Natural killer cell treated with Interleukin-12 subunit alpha and Interleukin-12 subunit beta and Interleukin-15 and Interleukin-18, amount 100 ng/mL, for 72 hours (primary cell): Measurements from ENCODE around the gene STAMBP. TPM values are rescaled to one million over a fixed set of nuclear protein-coding genes. Genes with fewer than 3 reads are reported as not detected.
"Not testable (repeated sequence)": the region's sequence is repeated elsewhere in the genome, so short reads cannot be mapped to it uniquely, and the experiment has no call there.

Experiments
- ATAC-seq, 2 donors: fragments of 150-1000 bp; cut with Tn5 transposase in 1 of 2; sonication (Bioruptor Pico), chemical (Tn5 transposase) in 1 of 2; 2 replicates each; pipeline ENCODE4 v1.10.0; 2021
- DNase-seq: peaks from one replicate; pipeline ENCODE4 v3.0.0; 2022; ENCODE audit warnings: low spot score
- H3K27ac Mint-ChIP-seq, 2 donors: 1 replicate in 1 of 2; 2 replicates in 1 of 2; pipeline ENCODE4 v1.8.0; 2022; ENCODE audit warnings: mixed read lengths in 2 of 2, mild to moderate bottlenecking in 1 of 2, moderate library complexity in 1 of 2
- H3K27me3 Mint-ChIP-seq, 2 donors: 1 replicate in 1 of 2; 2 replicates in 1 of 2; pipeline ENCODE4 v1.8.0; 2022; ENCODE audit warnings: mixed read lengths in 2 of 2
- H3K36me3 Mint-ChIP-seq: one replicate; pipeline ENCODE4 v1.8.0; 2022; ENCODE audit warnings: mixed read lengths
- H3K4me1 Mint-ChIP-seq, 2 donors: 1 replicate in 1 of 2; 2 replicates in 1 of 2; pipeline ENCODE4 v1.8.0; 2022; ENCODE audit warnings: low read depth in 2 of 2, mixed read lengths in 2 of 2, mild to moderate bottlenecking in 1 of 2
- H3K4me3 Mint-ChIP-seq: one replicate; pipeline ENCODE4 v1.8.0; 2022; ENCODE audit warnings: mixed read lengths
- H3K9me3 Mint-ChIP-seq: 2 replicates; pipeline ENCODE4 v1.8.0; 2022; ENCODE audit warnings: mixed read lengths
- total RNA-seq, 2 donors: library from RNA; stranded (reverse); gene quantifications; one replicate each; pipeline ENCODE4 v1.2.3, GENCODE V29; 2022

The STAMBP gene
- total RNA-seq, 2 donors from 2014 or later = 27.5 to 40.6 TPM

DNA sequence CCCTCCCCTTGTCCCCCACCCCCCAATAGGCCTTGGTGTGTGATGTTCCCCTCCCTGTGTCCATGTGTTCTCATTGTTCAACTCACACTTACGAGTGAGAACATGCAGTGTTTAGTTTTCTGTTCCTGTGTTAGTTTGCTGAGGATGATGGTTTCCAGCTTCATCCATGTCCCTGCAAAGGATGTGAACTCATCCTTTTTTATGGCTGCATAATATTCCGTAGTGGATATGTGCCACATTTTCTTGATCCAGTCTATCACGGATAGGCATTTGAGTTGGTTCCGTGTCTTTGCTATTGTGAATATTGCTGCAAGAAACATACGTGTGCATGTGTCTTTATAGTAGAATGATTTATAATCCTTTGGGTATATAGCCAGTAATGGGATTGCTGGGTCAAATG is 49.2 kb downstream of the STAMBP start:
- not testable (repeated sequence) for H3K36me3 Mint-ChIP-seq
- peak overlapping the region; percentile 61 to 80 for H3K27ac Mint-ChIP-seq

DNA sequence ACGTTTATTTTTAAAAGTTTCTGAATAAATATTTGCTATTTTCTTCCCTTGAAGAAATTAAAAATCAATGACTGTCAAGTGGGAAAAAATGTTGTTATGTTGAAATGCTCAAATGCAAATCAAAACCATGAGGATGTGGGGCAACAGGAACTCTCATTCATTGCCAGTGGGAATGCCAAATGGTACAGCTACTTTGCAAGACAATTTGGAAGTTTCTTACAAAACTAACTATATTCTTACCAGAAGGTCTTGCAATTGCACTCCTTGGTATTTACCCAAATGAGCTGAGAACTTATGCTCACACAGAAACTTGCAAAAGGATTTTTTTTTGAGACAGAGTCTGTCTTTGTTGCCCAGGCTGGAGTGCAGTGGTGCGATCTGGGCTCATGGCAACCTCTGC is 56.6 kb downstream of the STAMBP start:
- Mint-ChIP-seq H3K27ac (no peak overlapping the region), H3K4me3 (no peak overlapping the region), H3K36me3 (no peaks in the 10 kb centered on the region), H3K27me3 (no peaks in the 10 kb centered on the region), H3K4me1 (peaks cover 13 to 21% of the 10 kb centered on the region in 2 donors), H3K9me3 (no peaks in the 10 kb centered on the region)
- no peak for ATAC-seq
- no peak for DNase-seq

More for the DNA sequence above, 49.2 kb downstream of the STAMBP start:
- not testable (repeated sequence) for H3K9me3 Mint-ChIP-seq, ATAC-seq, DNase-seq, H3K27me3 Mint-ChIP-seq
- Mint-ChIP-seq H3K4me3 (peak overlapping the region; percentile 35), H3K4me1 (peaks cover 14 to 46% of the 10 kb centered on the region in 2 donors)

DNA sequence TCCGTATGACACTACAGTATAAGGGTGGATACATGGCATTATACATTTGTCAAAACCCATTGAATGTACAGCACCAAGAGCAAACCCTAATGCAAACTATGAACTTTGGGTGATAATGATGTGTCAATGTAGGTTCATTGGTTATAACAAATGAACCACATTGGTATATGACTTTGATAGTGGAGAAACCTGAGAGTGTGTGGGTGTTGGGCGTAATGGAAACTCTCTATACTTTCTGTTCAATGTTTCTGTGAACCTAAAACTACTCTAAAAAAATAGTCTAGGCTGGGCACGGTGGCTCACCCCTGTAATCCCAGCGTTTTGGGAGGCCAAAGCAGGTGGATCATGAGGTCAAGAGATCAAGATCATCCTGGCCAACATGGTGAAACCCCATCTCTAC is 57.6 kb downstream of the STAMBP start:
- ATAC-seq = peak; percentile 68 to 71

DNA sequence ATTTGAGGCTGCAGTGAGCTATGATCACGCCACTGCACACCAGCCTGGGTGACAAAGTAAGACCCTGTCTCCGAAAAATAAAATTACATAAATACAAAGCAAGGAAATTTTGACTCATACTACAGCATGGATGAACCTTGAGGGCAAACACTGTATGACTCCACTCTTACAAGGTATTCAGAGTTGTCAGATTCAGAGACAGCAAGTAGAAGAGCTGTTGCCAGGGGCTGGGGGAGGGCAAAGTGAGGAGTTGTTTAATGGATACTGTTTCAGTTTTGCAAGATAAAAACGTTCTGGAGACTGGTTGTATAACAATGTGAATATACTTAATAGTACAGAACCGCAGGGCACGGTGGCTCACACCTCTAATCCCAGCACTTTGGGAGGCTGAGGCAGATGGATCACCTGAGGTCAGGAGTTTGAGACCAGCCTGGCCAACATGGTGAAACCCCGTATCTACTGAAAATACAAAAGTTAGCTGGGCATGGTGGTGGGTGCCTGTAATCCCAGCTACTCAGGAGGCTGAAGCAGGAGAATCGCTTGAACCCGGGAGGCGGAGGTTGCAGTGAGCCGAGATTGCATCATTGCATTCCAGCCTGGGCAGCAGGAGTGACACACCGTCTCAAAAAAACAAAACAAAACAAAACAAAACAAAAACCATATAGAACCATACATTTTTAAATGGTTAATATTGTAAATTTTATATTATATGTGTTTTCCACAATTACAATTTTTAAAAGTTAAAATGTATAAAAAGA is 59.0 kb downstream of the STAMBP start:
- Mint-ChIP-seq H3K4me1 (peaks cover 13 to 19% of the 10 kb centered on the region in 2 donors), H3K27ac (peak overlapping the region in 1 of 2 donors; percentile 72)
- DNase-seq, H3K27me3 Mint-ChIP-seq, H3K4me3 Mint-ChIP-seq, ATAC-seq, H3K9me3 Mint-ChIP-seq, H3K36me3 Mint-ChIP-seq: not testable (repeated sequence)

More for the DNA sequence above, 57.6 kb downstream of the STAMBP start:
- Mint-ChIP-seq H3K4me1 (peaks cover 13 to 19% of the 10 kb centered on the region in 2 donors), H3K9me3 (no peaks in the 10 kb centered on the region), H3K27ac (peak overlapping the region; percentile 21 to 72), H3K27me3 (no peaks in the 10 kb centered on the region), H3K4me3 (peak overlapping the region; percentile 30), H3K36me3 (no peaks in the 10 kb centered on the region)
- no peak for DNase-seq

DNA sequence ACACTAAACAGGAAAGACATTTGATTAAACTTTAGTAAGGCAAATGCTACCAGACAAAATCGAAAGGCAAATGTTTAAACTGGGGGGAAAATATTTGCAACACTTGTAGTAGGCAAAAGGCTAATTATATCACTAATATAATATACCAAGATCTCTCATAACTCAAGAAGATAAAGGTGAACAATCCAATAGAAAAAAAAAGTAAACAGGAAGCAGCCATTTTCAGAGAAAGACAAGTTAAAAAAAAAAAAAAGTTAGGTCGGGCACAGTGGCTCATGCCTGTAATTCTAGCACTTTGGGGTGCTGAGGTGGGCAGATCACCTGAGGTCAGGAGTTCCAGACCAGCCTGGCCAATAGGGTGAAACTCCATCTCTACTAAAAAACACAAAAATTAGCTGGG is 59.6 kb downstream of the STAMBP start:
- Mint-ChIP-seq H3K4me3 (no peak overlapping the region), H3K27me3 (no peaks in the 10 kb centered on the region), H3K9me3 (no peaks in the 10 kb centered on the region), H3K4me1 (peaks cover 14 to 16% of the 10 kb centered on the region in 2 donors), H3K36me3 (no peaks in the 10 kb centered on the region), H3K27ac (peak overlapping the region in 1 of 2 donors; percentile 72)
- DNase-seq = no peak
- no peak for ATAC-seq

DNA sequence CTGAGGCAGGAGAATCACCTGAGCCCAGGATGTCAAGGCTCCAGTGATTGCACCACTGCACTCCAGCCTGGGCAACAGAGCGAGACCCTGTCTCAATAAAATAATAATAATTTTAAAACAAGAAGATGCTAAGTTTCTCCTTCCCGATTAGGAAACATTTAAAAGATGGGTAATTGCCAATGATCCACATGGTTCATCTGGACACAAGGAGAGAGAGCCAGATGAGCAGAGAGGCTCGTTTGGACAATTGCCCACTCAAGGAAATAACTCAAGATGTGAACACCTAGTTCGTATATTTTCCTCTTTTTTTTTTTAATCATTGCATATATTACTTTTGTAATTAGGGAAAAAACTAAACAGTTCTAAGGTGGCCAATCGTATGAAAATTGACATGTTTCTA is 60.4 kb downstream of the STAMBP start:
- ATAC-seq (no peak), DNase-seq (no peak)
- Mint-ChIP-seq H3K27me3 (no peaks in the 10 kb centered on the region), H3K27ac (no peak overlapping the region), H3K9me3 (no peaks in the 10 kb centered on the region), H3K4me3 (no peak overlapping the region), H3K36me3 (no peaks in the 10 kb centered on the region), H3K4me1 (peaks cover 20% of the 10 kb centered on the region in 2 donors)

DNA sequence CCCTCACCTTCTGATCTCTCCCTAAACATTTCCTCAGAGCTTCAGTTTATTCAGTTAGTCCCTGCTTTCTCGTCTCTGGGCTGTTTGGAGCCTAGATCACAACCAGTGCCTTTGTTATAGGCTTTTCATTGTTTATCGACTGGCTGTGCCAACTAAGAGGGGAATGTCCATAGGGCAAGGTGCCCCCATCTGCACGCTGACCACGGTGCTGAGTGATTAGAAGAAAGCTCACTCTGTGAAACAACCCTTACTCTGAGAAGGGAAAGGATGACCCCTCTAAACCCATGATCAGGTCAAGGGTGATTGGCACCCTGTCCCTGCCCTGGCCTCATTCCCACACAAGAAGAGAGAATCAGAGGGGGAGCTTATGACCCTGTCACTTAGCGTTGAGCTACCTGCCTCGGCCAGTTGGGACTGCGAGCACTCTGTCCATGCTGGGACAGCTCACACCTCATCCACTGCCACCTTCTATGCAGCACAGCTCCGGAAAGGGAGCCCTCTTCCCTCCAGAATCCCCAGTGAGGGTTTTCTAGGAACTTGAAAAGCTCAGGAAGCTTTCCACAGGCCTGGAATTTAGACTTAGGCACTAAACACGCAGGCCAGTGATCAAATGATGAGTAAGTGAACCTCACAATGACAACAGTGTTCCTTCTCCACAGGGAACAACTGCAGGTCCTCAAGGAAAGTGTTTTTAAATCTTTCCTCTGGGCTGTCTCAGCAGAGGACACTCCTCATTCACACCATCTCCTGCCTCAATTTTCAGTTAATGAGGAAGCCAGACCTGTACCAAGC is 61.7 kb downstream of the STAMBP start:
- DNase-seq = no peak
- no peak for ATAC-seq
- H3K4me3 Mint-ChIP-seq = no peak overlapping the region
- peaks cover 33% of the 10 kb centered on the region in 2 donors for H3K4me1 Mint-ChIP-seq
- no peaks in the 10 kb centered on the region for H3K36me3 Mint-ChIP-seq
- peaks cover 5% of the 10 kb centered on the region for H3K9me3 Mint-ChIP-seq
- H3K27me3 Mint-ChIP-seq = no peaks in the 10 kb centered on the region
- H3K27ac Mint-ChIP-seq = peak overlapping the region in 1 of 2 donors; percentile 60

DNA sequence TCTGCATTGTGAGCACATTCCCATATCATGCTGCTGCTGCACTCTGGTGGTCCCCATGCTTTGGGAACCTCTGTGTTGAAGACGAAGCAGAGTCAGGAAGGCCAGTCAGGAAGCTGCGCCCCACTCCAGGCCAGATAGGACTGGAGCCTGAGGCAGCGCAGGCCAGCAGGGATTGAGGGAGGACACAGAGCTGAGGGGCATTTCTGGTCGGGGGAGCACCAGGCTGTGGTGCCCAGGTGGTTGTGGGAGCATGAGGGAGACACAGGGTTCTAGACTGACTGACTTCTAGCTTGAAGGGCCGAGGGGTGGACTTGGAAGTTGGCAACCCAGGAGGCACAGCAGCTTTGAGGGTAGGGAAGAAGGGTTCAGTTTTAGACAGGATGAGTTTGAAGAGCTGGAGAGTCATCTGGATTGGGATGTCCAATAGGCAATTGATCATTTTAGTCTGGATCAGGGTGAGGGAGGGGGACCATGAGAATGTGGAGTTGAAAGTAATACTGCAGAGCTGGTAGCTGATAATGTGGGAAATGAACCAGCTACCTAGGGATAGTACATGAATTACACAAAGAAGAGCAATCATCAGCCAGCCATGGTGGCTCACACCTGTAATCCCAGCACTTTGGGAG is 62.6 kb downstream of the STAMBP start:
- H3K27me3 Mint-ChIP-seq = no peaks in the 10 kb centered on the region
- H3K4me3 Mint-ChIP-seq = no peak overlapping the region
- H3K9me3 Mint-ChIP-seq = peaks cover 5% of the 10 kb centered on the region
- no peaks in the 10 kb centered on the region for H3K36me3 Mint-ChIP-seq
- DNase-seq (no peak), ATAC-seq (peak; percentile 14 to 33)
- peaks cover 30 to 35% of the 10 kb centered on the region in 2 donors for H3K4me1 Mint-ChIP-seq
- peak overlapping the region in 1 of 2 donors; percentile 60 for H3K27ac Mint-ChIP-seq

DNA sequence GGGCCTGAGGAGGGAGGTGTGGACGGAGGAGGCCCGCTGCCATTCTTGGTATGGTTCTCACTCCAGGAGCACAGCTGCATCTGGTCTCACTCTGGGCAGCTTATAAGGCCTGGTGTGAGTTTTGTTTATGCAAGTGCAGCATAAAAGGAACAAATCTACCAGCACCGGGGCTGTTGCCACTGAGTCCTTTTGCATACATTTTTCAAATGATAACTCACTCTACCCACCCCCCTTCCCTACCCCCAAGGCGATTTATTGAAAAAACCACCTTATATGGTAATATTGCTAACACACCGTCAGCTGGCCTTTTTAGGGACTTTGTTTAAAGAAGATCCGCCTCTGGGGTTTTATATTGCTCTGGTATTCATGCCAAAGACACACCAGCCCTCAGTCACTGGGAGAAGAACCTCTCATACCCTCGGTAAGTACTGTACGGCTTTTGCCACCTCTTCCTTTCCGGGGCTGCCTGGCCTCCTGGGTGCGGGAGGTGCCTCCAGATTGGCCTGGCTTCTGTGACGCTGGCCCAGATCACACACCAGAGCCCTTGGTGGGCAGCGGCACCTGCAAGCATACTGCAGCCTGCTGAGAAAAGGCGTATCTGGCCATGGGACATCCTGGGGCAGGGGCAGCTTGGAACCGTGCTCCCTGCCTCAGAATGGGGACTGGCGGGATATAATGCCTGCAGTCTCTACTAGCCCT is 64.0 kb downstream of the STAMBP start, which contains the start of gene ACTG2:
Gene ACTG2, plus strand, starts transcription at position 378 of the 699 bp plus-strand sequence. CDS start 8,304 bp downstream, outside the sequence.
- Mint-ChIP-seq H3K9me3 (peaks cover 5% of the 10 kb centered on the region), H3K27ac (peak within 1 kb of the TSS in 1 of 2 donors; percentile 80), H3K4me3 (no peak within 1 kb of the TSS), H3K36me3 (no peaks in the 10 kb centered on the region), H3K27me3 (no peaks in the 10 kb centered on the region), H3K4me1 (peaks cover 34 to 41% of the 10 kb centered on the region in 2 donors)
- no peak for ATAC-seq
- DNase-seq = no peak

DNA sequence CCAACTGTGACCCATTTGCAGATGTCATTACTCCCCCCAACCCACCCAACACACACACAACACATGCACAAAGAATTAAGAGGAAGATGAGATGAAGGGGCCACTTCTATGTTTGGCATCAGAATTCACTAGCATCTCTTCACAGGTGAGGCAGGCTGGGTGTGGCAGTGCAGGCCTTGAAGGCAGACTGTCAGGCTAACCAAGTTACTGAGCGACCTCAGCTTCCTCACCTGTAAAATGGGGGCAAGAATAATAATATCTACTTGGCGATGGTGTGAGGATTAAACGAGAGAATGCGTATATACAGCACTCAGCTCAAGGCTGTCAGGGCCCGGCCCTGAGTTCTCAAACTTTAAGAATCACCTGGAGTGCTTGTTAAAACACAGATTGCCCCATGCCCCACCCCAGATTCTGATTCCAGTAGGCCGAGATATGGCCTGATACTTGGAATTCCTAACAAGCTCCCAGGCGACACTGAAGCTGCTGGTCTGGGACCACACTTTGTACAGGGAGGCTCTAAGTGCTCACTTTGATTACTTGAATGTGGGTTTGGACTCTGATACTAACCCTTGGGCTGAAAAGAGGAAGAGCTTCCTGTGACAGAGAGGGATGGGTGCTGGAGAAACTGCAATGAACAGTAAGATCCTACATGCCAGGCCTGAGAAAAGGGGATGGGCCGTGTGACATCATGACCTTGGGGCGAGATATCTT is 65.2 kb downstream of the STAMBP start:
- H3K4me3 Mint-ChIP-seq = peak overlapping the region; percentile 55
- peak overlapping the region; percentile 80 to 93 for H3K27ac Mint-ChIP-seq
- ATAC-seq = no peak

DNA sequence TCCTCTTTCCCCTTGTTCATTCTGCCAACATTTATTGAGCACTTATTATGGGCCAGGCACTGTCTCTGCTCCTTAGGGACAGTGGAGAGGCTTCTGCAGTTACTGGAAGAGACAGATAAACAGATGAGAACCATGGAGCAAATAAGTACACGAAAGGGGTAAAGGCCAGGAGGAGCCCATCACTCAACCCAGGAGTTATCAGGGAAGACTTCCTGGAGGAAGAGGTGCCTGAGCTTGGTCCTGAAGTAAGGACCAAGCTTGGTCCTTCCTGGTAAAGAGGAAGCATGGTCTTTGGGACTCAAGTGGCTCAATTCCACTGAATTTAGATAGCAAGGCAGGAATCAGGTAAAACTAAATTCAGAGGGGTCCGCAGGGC is 65.7 kb downstream of the STAMBP start:
- ATAC-seq = no peak
- H3K36me3 Mint-ChIP-seq = no peaks in the 10 kb centered on the region
- peak overlapping the region; percentile 55 for H3K4me3 Mint-ChIP-seq
- no peak for DNase-seq
- peak overlapping the region; percentile 80 to 93 for H3K27ac Mint-ChIP-seq
- H3K9me3 Mint-ChIP-seq = peaks cover 5% of the 10 kb centered on the region
- peaks cover 35 to 41% of the 10 kb centered on the region in 2 donors for H3K4me1 Mint-ChIP-seq
- no peaks in the 10 kb centered on the region for H3K27me3 Mint-ChIP-seq

More for the DNA sequence above, 65.2 kb downstream of the STAMBP start:
- H3K4me1 Mint-ChIP-seq = peaks cover 35 to 41% of the 10 kb centered on the region in 2 donors
- no peaks in the 10 kb centered on the region for H3K36me3 Mint-ChIP-seq
- peaks cover 5% of the 10 kb centered on the region for H3K9me3 Mint-ChIP-seq
- H3K27me3 Mint-ChIP-seq = no peaks in the 10 kb centered on the region
- no peak for DNase-seq

DNA sequence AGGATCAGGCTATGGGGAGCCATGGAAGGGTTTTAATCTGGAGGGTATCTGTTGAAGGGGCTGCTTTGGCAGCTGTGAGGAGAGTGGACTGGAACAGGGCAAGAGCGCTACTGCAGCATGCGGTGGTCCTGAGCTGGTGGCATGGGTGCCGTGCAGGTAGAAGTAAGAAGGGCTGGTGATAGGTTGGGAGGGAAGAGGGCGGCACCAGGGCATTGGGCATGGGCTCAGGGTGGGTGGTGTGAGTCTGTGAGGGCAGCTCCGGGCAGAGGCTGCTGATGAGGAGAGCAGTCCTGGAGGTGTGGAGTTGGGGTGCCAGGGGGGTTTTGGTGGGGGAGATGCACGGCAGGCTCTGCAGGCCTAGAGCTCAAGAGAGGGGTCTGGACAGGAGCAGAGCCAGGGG is 66.1 kb downstream of the STAMBP start:
- Mint-ChIP-seq H3K4me1 (peaks cover 35 to 41% of the 10 kb centered on the region in 2 donors), H3K9me3 (peaks cover 5% of the 10 kb centered on the region), H3K27ac (peak overlapping the region; percentile 80 to 93), H3K27me3 (no peaks in the 10 kb centered on the region), H3K4me3 (peak overlapping the region; percentile 55), H3K36me3 (no peaks in the 10 kb centered on the region)
- ATAC-seq (no peak), DNase-seq (no peak)
